GM12872 (cell line): Measurements from ENCODE around the gene NUP160.

Experiments used
- TF ChIP-seq, protein P1 (sequence below): IDR thresholded peaks from 3 replicates; pipeline ENCODE4 v1.5.1; 2011; ENCODE audit warnings: low read depth, mild to moderate bottlenecking, low read length, moderate library complexity; ENCODE audit not compliant: insufficient read depth

The NUP160 gene

GRCh38 chr11:47837292-47837691 lies 10.9 kb downstream of the NUP160 start:
- TF ChIP-seq, protein P1, sequence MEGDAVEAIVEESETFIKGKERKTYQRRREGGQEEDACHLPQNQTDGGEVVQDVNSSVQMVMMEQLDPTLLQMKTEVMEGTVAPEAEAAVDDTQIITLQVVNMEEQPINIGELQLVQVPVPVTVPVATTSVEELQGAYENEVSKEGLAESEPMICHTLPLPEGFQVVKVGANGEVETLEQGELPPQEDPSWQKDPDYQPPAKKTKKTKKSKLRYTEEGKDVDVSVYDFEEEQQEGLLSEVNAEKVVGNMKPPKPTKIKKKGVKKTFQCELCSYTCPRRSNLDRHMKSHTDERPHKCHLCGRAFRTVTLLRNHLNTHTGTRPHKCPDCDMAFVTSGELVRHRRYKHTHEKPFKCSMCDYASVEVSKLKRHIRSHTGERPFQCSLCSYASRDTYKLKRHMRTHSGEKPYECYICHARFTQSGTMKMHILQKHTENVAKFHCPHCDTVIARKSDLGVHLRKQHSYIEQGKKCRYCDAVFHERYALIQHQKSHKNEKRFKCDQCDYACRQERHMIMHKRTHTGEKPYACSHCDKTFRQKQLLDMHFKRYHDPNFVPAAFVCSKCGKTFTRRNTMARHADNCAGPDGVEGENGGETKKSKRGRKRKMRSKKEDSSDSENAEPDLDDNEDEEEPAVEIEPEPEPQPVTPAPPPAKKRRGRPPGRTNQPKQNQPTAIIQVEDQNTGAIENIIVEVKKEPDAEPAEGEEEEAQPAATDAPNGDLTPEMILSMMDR = no peak

DNA sequence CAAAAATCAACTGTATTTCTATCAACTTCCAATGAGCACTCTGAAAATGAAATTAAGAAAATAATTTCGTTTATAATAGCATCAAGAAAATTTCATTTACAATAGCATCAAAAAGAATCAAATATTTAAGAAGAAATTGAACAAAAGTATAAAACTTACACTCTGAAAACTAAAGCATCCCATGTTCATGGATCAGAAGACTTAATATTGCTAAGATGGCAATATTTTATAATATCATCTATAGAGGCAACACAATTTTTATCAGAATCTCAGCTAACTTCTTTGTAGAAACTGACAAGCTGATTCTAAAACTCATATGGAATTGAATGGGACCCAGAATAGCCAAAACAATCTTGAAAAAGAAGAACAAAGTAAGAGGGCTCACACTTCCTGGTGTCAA lies 19.9 kb downstream of the NUP160 start:
- TF ChIP-seq, protein P1 = no peak

GRCh38 chr11:47819743-47820142 lies 28.4 kb downstream of the NUP160 start:
- TF ChIP-seq, protein P1 = no peak

DNA sequence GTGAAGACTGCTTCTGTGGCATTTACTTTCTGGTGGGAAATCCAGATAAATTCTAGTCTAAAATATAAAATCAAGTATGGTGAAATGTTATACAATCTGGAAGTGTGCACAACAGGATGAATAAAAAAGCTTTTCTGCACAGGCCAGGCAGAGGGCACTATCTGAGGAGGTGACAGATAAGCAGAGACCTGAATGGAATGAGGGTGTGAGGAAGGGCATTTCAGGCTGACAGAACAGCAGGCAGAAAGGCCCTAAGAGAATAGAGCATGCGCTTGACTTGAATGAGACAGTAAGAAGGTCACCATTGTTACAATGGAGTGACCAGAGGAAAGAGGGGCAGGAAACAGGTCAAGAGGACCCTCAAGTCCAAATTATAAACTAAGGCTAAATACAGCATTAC lies 47.4 kb downstream of the NUP160 start:
- TF ChIP-seq, protein P1 = no peak

- TF ChIP-seq, protein P1 = no peak
These were observed 50.5 kb downstream of the NUP160 start for GRCh38 chr11:47797633-47798032.

DNA sequence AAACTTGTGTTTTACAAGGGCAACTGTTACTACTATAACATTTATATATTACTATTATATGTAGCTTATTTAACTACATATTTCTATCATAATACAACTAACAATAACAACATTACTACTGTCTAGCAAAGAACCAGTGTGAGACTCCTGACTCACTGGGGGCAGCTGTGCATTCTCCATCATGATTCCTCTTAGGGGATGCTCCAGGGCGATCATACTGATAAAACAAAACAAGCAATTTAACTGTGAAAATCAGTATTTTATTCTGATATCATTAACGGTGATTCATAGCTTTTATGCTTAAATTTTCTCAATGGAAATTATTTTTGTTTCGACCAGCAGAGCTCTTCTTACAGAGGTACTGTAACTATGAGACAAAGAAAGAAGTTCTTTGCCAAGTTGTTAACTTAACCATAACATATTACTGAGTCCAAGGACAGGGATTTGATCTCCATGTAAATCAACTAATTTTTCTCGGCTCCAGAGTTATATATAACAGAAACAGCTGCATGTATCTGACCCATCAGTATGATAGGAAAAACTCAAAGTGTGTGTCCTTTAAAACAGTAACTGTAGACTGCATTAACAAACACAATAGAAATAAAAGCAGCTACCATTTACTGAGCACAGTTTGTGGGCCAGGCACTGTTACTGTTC lies 56.2 kb downstream of the NUP160 start:
- TF ChIP-seq, protein P1 = no peak

DNA sequence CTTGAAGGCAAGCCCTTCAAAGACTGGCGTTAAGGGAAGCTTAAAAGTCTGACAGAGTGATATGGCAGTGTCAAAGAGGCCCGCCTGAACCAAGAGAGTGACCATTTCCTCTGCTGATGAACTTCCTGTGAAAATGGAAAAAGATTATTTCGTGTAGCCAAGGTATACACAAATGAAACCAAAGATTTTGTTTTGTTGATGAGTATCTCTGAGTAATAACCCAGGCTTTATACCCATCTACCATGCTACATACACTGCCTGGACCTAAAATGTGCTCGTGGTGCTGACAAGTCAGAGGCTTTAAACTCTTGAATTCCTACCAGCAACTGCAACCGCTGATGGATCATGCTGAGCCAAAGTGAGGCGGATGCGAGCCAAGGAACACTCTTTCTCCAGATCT lies 60.0 kb downstream of the NUP160 start:
- TF ChIP-seq, protein P1 = no peak
